GM11168 (cell line): Measurements from ENCODE around the gene ELMO2.

Experiments
- in situ Hi-C: fragments of 300-500 bp; cut with MboI; formaldehyde crosslinking; loops from one replicate; pipeline ENCODE4 v1.12.0; 2022; ENCODE audit warnings: low sequenced_read_pairs; ENCODE audit not compliant: unreplicated experiment

Gene ELMO2

DNA sequence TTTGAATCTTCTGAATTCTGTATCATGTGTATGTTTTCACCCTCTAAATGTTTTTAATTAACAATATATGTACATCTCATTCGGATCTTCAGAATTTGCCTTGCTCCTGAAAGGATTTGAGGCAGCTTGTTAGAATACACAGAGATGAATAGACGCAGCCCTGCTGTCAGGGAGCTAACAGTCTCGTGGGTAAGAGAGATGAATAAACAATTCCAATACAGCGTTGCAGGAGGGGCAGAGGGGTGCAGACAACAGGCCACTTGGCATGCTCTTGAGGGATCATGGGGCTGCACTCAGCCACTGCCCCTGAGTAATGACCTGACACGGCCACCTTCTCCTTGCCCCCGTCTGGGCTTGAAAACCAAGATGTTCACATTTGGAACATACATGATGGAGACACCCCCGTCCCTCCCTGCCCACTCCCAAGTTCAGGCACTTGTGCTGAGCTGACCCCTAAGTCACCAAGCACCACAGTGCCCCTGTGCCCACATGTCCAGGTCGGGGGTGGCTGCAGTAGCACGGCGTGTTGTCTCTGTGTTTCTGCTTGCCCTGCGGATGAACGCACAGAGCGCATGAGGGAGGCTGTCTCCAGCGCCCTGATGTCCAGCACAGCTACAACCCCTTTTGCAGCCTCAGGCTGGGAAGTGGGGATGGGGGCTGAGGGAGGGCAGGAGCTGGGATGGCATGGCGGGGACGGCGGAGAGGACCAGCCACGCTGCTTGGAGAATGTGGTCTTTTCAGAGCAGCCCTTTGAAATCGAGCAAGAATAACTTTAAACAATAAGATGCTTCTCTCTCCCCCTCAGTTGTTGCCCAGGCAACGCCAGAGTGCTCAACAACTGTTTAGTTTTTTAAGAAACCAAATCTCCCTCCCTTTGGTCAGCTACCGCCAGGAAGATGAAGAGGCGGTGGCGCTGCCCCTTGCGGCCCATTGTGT lies 65.1 kb downstream of the ELMO2 start:
- in situ Hi-C loops: no loop called here

- in situ Hi-C loops: no loop called here
Measured at GRCh38 chr20:46339037-46339436, 67.4 kb downstream of the ELMO2 start.

DNA sequence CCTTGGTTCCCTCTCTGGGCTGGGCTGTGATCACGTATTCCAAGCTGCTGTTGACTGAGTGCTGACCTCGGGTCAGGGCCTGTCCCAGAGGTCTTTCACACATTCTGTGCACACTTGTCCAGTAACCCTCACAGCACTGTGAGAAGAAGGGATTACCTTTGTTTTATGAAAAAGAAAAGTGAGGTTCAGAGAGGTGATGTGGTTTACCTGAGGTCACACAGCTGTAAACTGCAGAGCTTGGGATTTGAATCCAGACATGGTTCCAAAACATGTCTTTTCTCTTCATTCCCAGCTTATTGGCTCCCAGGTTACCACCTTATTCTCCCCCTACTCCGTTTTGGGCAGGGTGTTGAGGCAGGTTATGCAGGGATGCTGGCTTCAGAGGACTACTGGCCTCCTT lies 69.7 kb downstream of the ELMO2 start:
- in situ Hi-C loops: no loop called here

- in situ Hi-C loops: no loop called here
Measured at GRCh38 chr20:46334303-46334904, 72.0 kb downstream of the ELMO2 start.

DNA sequence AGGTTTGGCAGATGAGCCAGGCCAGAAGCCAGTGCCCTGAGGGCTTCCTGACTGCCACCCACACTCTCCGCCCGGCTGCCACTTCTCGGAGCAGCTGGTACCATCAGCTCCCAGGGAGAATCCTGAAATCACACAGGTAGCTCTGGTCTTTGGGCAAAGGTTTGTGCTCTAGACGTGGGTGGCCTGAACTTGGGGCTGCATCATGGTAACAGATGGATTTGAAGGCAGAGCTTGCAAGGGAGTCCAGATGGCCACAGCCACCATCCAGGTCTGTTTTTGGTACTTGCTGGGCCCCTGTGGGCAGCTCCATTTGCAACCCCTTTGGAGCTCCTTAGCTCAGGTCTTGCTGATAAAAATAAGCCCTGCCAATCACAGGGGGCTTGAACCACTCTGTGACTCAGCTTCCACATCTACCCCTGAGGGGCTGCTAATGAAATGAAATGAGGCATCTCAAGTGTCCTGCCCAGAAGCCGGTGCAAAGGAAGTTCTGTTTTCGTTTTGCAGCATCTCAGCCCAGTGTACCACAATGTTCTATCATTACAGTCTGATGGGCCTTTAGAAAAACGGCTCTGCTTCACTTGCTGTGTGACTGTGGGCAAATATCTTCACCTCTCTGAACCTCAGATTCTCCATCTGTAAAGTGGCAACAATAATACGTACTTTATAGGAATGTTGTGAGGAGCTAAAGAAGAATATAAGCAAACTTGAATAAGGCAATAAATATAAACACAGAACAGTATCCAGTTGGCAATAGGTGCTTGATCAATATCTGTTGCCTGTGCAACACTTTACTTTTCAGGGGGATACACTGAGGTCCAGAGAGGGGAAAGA lies 73.0 kb downstream of the ELMO2 start:
- in situ Hi-C loops: no loop called here

DNA sequence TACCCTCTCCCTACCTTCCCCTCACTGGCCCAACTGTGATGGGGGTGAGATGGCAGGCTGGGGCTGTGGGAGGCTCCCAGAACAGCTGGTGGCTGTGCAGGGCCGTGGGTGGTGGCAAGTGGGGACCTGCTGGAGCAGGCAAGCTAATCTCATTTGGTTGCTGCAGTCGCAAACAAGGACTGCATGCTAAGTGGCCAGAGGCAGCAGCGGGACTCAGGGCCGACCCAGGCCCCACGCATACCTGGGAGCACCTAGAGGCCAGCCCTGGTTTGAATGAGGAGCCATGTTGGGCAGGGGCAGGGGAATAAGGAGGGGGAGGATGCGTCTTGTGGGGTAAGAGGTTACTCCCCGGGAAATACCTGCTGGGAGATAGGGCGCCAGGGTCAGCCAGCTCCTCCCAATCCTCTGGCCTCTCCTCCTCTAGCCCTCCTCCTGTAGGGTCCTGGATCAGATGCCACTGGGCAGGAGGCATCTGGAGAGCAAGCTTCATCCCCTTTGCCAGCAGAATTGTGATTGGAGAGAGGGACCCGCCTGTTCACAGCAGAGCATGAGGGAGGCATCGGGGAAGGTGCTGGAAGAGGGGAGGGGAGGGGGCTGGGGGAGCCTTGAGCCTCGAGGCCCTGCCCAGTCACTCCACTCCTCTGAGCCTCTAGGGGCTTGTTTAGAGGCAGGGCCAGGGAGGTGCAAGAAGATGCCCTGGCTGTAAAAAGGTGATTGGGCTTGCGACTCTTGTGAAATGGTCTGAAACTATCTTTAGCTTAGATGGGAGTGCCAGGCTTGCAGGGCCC lies 73.8 kb downstream of the ELMO2 start:
- in situ Hi-C loops: no loop called here

GRCh38 chr20:46331611-46332361 lies 74.6 kb downstream of the ELMO2 start:
- in situ Hi-C loops: no loop called here

- in situ Hi-C loops: no loop called here
Measured at GRCh38 chr20:46330831-46331371, 75.5 kb downstream of the ELMO2 start.

- in situ Hi-C loops: no loop called here
Measured at GRCh38 chr20:46330072-46330763, 76.2 kb downstream of the ELMO2 start.

DNA sequence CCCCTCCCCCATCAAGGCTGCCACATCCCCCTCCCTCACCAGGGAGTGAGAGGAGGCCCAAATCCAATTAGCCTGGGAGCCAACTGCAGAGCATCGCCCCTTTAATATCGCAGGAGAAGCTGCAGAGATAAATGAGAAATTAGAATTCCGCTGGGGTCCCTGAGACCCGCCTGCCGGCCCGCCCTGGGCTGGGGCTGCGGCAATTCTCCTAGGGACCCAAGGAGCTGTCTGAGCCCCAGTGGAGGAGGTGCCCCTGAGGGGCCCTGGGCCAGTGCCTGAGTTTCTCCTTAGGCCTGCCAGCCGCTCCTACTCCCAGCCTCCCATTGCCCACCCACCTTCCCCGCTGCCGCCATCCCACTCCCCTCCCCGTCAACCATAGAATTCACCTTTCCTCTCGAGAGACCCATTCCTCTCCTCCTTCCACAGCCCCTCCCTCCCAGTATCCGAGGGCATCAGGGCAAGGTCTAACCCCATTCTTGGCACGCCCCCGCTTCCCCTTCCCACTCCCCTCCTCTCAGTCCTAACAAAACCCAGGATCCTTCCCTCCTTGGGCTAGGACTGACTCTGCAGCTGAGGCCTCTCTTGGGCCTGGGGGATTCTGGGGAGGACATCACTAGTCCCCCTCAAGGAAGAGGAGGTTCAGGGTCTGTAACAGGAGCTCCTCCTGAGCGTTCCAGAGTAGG lies 78.1 kb downstream of the ELMO2 start:
- in situ Hi-C loops: no loop called here

GRCh38 chr20:46327557-46327956 lies 78.9 kb downstream of the ELMO2 start:
- in situ Hi-C loops: no loop called here

DNA sequence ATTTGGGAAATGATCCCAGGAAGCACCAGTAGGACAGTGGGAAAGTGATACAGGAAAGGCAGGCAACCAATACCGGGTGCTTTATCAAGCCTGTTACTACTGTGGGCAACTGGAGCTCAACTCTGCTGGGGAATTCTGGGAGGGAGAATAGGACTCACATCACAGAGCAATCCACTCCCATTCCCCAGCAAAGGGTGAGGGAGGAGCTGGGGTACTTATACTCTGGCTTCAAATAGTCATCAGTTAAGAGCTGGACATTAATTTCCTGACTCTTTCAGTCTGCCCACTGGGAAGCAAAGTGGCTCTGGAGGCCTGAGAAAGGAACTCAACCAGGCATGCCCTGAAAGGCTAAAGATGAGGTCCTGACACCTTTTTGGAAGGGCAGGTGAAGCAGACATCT lies 80.6 kb downstream of the ELMO2 start:
- in situ Hi-C loops: no loop called here

DNA sequence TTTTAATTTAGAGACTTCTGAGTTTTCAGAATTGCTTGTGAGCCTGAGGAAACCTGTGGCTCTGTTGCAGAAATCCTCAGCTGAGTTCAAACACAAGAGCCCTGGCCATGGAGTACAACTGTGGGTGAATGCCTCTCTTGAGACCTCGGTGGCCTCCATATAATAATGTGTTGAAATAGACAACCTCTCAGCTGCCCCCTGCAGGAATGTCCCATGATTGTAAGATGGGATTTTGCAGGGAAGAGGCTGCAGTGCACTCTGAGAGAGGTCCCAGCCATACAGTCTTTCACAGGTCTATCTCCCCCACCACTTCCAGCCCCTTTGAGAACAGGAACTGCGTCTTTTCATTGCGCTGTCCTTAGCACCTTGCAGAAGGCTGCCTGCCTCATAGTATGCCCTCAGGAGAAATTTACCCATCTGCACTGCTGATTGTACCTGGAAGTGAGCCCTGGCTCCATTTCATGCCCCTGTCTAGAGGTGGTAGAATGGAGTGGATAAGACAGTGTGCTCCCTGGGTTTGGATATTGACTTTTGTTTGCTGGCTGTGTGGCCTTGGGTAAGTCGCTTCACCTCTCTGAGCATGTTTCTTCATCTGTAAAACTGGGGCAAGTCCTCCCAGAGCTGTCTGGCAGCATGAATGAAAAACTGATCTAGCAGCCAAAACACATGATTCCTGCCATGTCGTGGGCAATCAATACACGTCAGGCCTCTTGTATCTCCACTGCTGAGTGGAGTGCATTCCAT lies 81.3 kb downstream of the ELMO2 start:
- in situ Hi-C loops: no loop called here

- in situ Hi-C loops: no loop called here
Measured at GRCh38 chr20:46324379-46324778, 82.0 kb downstream of the ELMO2 start.

DNA sequence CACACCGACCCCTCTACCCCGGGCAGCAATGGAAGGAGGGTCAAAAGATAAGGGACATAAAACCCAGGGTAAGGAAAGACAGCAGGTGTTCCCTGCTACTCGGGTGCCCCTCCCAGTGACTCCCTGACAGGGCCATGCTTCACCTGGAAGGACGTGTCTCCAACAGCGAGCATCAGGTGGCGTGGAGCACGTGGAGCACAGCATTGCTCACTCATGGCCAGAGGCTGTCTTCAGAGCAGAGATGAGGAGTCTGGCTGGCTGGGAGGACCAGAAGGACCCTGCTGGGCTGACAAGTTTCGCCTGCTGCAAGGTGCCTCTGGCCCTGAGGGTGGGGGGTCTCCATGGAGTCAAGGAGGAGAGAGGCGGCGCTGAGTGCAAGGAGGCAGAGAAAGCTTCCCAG lies 82.9 kb downstream of the ELMO2 start:
- in situ Hi-C loops: no loop called here

DNA sequence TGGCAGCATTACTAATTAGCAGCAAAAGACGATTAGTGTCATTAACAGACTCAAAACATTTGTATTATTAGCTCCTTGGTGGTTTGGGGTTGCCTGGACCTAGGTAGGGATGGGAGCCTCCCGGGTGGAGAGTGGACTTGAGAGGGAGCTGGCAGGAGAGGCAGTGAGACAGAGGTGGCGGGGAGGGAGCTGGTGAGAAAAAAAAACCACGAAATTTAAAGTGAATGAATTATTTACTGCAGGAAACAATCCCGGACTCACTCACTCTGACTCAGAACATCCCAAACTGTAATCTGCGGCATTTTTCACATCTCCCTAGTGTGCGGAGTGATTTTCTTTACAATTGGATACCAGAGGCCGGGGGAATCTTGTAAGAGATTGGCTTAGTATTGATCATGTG lies 83.8 kb downstream of the ELMO2 start:
- in situ Hi-C loops: no loop called here

- in situ Hi-C loops: loop anchor here (5.0 kb wide), 1 partner anchor 40 kb away; no protein-coding TSS in a partner anchor
Measured at GRCh38 chr20:46317685-46318177, 88.7 kb downstream of the ELMO2 start.
